Measurements from ENCODE around the gene SLC16A9. TPM values are rescaled to one million over a fixed set of nuclear protein-coding genes. Genes with fewer than 3 reads are reported as not detected.
A peak's percentile ranks its signal among the peaks of the same experiment; 100 is the strongest.
"Not testable (repeated sequence)": the region's sequence is repeated elsewhere in the genome, so short reads cannot be mapped to it uniquely, and the experiment has no call there.

Gene SLC16A9
- total and polyA plus RNA-seq, 12 donors: 0.12 to 3.3 (median 2.0) TPM

DNA sequence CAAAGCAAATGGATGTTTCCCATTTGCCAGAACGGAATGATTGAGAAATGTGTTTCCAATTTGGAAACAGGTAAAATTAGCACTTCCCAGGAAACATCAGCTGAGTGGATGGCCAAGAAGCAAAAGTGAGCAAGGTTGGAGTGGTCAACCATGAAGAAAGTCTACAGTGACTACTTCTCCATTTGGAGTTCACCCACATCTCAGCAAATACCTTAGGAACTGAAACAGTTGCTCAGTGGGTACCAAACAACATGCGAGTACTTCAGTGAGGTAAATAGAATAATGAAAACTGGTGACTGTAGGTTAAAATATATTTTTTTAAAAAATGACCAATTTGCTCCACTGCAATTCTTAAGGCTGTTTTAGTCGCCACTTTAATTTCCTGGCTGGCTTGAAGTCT is 57.7 kb downstream of the SLC16A9 start:
- Histone ChIP-seq H3K27ac (no peak overlapping the region), H3K4me3 (no peak overlapping the region), H3K9me3 (peaks cover 0 to 2% (median 0%) of the 10 kb centered on the region in 11 donors), H3K4me1 (peaks cover 0 to 9% (median 0%) of the 10 kb centered on the region in 9 donors), H3K36me3 (no peaks in the 10 kb centered on the region), H3K27me3 (no peaks in the 10 kb centered on the region)
- TF ChIP-seq, protein P1, sequence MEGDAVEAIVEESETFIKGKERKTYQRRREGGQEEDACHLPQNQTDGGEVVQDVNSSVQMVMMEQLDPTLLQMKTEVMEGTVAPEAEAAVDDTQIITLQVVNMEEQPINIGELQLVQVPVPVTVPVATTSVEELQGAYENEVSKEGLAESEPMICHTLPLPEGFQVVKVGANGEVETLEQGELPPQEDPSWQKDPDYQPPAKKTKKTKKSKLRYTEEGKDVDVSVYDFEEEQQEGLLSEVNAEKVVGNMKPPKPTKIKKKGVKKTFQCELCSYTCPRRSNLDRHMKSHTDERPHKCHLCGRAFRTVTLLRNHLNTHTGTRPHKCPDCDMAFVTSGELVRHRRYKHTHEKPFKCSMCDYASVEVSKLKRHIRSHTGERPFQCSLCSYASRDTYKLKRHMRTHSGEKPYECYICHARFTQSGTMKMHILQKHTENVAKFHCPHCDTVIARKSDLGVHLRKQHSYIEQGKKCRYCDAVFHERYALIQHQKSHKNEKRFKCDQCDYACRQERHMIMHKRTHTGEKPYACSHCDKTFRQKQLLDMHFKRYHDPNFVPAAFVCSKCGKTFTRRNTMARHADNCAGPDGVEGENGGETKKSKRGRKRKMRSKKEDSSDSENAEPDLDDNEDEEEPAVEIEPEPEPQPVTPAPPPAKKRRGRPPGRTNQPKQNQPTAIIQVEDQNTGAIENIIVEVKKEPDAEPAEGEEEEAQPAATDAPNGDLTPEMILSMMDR (IDR thresholded peaks at IDR 0.05): no peak
- WGBS, 2 donors: 89 to 90% methylated on average over 3 of the region's 3 CpGs
- ATAC-seq (no peak), DNase-seq (no peak)
- intact Hi-C loops (cut with DNase I): loop anchor here in 1 of 10 donors (5.0 kb wide), 1 partner anchor 50 kb away; no protein-coding TSS in a partner anchor

DNA sequence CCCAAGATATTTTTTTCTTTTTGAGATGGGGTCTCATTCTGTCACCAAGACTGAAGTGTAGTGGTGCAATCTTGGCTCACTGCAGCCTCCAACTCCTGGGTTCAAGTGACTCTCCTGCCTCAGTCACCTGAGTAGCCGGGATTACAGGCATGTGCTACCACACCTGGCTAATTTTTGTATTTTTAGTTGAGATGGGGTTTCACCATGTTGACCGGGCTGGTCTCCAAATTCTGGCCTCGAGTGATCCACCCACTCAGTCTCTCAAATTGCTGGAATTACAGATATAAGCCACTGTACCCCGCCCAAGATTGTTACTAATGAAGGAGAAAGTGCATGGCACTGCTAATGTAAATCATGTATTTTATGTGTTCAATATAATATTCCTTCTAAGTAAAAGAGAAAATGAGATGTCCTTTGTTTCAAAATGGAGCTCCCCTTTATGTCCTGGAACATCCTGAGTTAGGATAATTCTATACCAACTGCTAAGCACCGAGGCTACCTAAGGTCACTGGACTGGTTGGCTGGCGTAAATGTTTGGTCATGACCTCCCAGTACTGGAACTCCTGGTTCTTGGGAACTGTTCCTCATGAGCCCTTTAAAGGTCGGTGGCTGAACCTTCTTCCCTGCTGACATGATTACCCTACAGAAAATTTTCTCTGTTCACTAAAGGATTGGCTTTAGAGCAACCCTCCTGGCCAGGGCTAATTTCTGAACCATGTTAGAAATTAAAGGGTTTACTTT is 59.9 kb downstream of the SLC16A9 start:
- intact Hi-C loops (cut with DNase I): loop anchor here in 1 of 10 donors (5.0 kb wide), 1 partner anchor 53 kb away; no protein-coding TSS in a partner anchor
- Histone ChIP-seq H3K36me3 (no peaks in the 10 kb centered on the region), H3K27ac (no peak overlapping the region), H3K27me3 (no peaks in the 10 kb centered on the region), H3K9me3 (peaks cover 0 to 18% (median 7%) of the 10 kb centered on the region in 11 donors), H3K4me3 (no peak overlapping the region), H3K4me1 (peaks cover 0 to 9% (median 0%) of the 10 kb centered on the region in 9 donors)
- ATAC-seq: peak in 1 of 8 donors; percentile 78
- DNase-seq: no peak
- WGBS, 2 donors: 84 to 89% methylated on average over 7 of the region's 7 CpGs
- TF ChIP-seq, protein P1 (IDR thresholded peaks at IDR 0.05): no peak

DNA sequence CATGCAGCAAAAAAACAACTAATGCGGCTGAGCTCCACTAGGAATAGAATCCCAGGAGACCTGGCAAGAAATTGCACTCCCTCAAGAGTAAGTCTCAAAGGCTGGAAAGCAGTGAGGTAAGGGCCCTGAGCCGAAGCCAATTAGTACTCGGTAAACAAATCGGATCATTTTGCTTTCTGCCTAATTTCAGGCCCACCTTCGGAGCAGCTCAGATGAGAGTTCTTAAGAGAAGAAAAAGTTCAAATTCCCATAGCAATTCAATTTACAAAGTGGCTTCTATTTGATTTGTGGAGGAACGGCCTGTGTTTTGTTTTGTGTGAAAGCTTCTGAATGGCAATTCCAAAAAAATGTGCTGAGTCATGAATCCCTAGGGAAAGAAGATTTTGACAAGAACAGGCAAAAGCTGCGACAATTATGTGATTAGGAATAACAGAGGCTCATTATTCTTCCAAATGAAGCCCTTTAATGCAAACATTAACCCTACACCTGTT is 60.9 kb downstream of the SLC16A9 start:
- WGBS, 2 donors: 55 to 67% methylated on average over 7 of the region's 7 CpGs
- Histone ChIP-seq H3K9me3 (peaks cover 0 to 24% (median 8%) of the 10 kb centered on the region in 11 donors), H3K27me3 (no peaks in the 10 kb centered on the region), H3K36me3 (no peaks in the 10 kb centered on the region), H3K27ac (no peak overlapping the region), H3K4me3 (no peak overlapping the region), H3K4me1 (peaks cover 0 to 9% (median 0%) of the 10 kb centered on the region in 9 donors)
- DNase-seq (no peak), ATAC-seq (no peak)
- TF ChIP-seq, protein P1 (IDR thresholded peaks at IDR 0.05): no peak
- intact Hi-C loops (cut with DNase I): no loop called here

DNA sequence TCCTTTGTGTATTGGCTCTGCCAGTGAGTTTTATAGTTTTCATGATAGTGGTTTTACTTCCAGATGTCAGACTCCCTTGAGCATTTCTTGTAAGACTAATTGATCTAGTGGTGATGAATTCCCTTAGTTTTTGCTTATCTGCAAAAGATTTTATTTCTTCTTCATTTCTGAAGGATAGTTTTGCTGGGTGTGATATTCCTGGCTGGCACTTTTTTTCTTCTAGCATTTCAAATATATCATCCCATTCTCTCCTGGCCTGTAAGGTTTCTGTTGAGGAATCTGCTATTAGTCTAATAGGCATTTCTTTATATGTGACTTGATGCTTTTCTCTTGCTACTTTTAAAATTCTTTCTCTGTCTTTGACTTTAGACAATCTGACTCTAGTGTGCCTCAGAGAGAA is 64.8 kb downstream of the SLC16A9 start:
- TF ChIP-seq, protein P1 (IDR thresholded peaks at IDR 0.05): no peak
- DNase-seq (no peak), ATAC-seq (no peak)
- Histone ChIP-seq H3K27me3 (no peaks in the 10 kb centered on the region), H3K36me3 (no peaks in the 10 kb centered on the region), H3K4me3 (no peak overlapping the region), H3K4me1 (peaks cover 0 to 9% (median 0%) of the 10 kb centered on the region in 9 donors), H3K27ac (no peak overlapping the region), H3K9me3 (peaks cover 0 to 24% (median 8%) of the 10 kb centered on the region in 11 donors)
- intact Hi-C loops (cut with DNase I): no loop called here

DNA sequence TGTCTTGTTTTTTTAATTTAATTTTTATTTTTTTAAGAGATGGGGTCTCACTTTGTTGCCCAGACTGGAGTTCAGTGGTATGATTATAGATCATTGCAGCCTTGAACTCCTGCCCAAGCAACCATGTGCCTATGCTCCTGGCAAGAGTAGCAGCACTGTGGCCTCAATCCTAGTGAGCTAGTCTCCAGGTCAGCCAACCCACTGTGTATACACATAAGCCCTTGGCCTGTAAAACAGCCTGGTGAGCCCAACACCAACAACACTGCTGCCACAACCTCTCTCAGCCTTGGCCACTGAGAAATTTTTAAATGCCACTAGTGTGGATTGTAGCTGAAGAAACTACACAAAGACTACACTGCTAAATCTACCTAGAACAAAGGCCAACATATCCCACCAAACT is 68.0 kb downstream of the SLC16A9 start:
- H3K27ac ChIP-seq; H3K36me3 ChIP-seq; H3K4me3 ChIP-seq; intact Hi-C loops (cut with DNase I); H3K27me3 ChIP-seq; H3K4me1 ChIP-seq; ATAC-seq; DNase-seq: not testable (repeated sequence)
- peaks cover 0 to 24% (median 8%) of the 10 kb centered on the region in 11 donors for H3K9me3 ChIP-seq
